ENCODE results near the gene TMEM178A. TPM values are rescaled to one million over a fixed set of nuclear protein-coding genes. Genes with fewer than 3 reads are reported as not detected.

Gene TMEM178A
- total and polyA plus RNA-seq, 2 of the 8 experiments (the other 6 are each of a cell fraction or from before 2014, with no cell fraction given): 11.2 to 14.9 TPM

- TF ChIP-seq SIRT6 (IDR thresholded peaks at IDR 0.05; ENCODE audit: low read length): no peak
- TF ChIP-seq EGR1 (IDR thresholded peaks at IDR 0.05; ENCODE audit: borderline replicate concordance, low read depth, low read length): no peak
- no peak for TF ChIP-seq KDM5A (IDR thresholded peaks at IDR 0.05; ENCODE audit: low read length)
- no peak for TF ChIP-seq BCL11A (IDR thresholded peaks at IDR 0.05; ENCODE audit: low read depth in 2 of 2, low read length in 2 of 2)
Measured at GRCh38 chr2:39683022-39683699, 17.4 kb downstream of the TMEM178A start (continued).

Measured in H1 (cell line).